GM21447 (cell line): ENCODE data around the gene ST6GAL2.

Experiments
- ATAC-seq: cut with Tn5 transposase; IDR thresholded peaks from one replicate; pipeline ENCODE4 v1.9.1; 2021; ENCODE audit not compliant: unreplicated experiment

ST6GAL2 gene

DNA sequence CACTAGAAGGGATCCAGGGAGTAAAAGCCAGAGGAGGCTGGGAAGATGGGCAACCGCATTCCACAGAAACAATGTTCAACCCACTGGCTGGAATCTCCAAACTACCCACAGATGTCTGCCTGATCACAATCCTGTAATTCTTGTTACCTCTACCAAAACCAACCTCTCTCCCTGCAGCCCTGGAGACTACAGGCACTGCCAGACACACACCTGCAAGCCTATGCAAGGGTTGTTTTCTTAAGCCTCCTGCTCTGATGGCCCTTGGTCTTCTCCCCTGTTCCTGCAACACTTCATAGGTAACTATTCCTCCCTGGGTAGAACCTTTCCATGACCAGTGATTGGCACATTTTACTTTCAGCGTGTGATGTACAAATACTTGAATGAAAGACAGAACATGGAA, 21.9 kb downstream of the ST6GAL2 start:
- no peak for ATAC-seq

DNA sequence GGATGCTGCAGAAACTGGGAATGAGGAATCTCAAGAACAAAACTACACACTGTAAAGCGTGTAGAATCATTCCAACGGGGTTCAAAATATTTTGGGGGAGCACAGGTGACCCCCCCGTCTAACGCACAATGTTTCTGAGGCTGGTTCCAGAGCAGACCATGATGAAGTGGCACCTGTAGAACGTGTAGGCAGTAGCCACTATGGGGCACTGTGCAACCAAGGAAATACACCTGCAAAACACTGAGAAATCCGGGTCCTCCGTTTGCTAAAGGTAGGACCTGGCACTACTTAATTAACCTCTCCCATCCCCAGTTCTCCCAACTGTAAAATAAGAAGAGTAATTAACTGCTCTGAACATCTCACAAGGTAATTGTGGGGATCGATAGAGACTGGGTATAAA, 22.6 kb downstream of the ST6GAL2 start:
- no peak for ATAC-seq

DNA sequence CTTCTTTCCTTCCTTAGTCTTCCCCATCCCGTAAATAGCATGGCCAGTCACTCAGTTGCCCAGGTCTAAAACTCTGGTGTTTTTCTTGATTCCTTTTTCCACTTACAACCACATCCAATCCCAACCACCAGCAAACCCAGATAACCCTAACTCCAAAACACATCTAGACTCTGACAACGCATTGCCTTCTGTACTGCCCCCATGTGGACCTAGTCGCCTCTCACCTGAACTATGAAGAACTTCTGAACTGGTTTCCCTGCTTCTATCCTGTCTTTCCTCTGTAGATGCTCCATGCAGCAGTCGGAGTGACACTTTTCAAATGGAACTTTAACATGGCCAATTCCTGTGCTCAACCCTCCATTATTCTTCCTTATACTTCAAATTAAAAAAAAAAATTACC, 26.5 kb downstream of the ST6GAL2 start:
- no peak for ATAC-seq

- ATAC-seq = no peak
Observed at GRCh38 chr2:106858810-106859209, 27.2 kb downstream of the ST6GAL2 start.

DNA sequence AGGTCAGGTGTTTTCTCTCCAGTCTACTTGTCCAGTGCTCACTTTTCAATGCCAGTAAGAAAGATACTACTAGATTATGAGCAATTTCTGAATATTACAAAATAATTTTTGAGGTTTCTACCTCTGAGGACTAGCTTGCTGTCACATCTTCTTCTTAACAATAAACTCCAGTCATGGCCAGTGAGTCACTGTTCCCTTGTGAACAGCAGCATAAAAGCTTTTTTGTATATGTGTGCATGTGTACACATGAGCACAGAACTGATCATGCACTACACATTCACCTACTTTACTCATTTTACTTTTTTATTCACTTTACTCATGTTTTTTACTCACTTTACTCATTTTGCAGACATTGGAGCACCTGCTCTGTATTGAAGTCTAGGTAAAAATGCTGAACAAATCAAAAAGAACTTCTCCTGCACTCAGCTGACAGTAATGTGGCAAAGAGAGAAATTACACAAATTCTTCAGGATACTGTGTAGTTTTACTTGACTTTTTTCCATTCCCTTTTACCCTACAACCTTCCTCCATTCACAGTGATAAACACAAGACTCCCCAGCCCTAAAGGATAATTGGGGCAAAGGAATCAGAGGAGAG, 28.0 kb downstream of the ST6GAL2 start:
- ATAC-seq = no peak

DNA sequence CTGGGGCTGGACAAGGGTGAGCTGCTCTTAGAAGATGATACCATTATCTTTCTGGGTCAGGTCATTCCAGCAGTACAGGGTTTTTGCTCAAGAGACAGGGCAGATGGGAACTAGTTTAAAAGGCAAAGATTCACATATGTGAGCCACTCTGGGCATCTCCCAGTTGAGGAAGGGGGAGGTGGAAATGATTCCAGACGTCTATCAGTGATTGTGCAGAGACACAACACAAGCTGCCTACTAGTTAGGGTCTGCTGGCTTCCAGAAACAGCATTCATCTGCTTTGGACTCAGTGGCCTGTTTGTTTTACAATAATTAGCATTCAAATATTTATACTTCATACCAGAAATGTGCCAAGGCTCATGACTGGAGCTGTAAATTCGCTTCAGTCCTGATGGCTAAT, 32.3 kb downstream of the ST6GAL2 start:
- no peak for ATAC-seq

DNA sequence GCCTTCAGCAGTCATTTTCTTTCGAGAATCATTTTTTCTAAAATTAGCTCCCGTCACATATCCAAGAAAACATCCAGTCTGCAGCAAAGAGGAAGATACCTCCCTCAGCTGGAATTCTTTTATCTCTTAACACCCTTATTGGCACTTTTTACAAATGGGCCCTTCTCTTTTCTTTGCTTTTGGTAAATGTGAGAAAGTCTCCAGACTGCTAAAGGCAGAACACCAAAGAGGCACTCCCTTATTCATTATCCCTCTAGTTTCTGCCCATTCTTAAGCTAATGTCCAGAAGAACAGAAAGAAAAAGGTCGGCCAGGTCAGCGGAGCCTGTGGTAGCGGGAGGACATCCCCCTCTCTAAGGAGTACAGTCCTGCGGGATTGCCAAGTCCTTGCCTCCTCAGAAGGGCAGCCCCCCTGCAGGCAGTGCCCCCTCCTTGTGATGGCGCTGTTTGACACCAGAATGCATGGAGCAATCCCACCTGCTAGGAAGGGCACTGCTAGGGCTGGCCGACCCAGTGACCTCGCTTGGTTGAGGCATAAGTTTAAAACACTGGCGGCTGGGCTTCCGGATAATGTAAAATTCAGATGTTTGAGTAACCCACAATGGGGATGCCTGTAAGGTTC, 34.0 kb downstream of the ST6GAL2 start:
- ATAC-seq = no peak

DNA sequence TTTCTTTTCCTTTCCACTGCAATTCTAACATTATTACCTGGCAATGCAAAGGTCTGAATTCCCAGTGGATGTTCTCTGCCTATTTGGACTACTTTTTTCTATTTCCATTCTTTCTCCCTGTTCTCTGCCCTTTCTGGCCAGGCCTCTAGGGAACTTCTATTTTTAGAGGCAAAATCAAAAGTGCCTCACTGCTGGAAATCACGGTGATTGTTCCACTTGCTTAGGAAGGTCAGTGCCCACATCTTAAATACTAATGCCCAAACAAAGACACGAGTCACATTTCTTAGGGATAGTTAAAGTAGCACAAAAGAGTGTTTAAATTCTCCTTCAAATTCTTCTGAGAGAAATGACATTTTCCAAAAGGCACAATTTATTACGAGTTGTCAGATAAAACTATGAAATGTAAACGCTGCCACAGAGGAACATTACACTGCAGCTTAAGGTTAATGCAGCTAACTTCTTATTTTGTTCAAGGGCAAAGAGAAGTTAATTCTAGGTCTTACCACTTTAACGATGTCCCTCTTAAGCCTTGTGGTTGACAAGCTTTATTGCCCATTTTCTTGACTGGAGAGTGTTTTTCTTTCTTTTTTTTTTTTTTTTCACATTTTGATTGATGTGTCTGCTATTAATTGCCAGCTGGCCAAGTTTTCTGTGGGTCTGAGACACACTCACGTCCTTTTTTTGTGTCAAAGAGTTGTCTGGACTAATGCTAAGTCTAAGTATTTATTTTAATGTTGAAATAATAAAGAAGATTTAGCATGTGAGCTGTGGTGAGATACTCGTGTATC, 34.7 kb downstream of the ST6GAL2 start:
- no peak for ATAC-seq

GRCh38 chr2:106849253-106849652, 36.7 kb downstream of the ST6GAL2 start:
- ATAC-seq = no peak

DNA sequence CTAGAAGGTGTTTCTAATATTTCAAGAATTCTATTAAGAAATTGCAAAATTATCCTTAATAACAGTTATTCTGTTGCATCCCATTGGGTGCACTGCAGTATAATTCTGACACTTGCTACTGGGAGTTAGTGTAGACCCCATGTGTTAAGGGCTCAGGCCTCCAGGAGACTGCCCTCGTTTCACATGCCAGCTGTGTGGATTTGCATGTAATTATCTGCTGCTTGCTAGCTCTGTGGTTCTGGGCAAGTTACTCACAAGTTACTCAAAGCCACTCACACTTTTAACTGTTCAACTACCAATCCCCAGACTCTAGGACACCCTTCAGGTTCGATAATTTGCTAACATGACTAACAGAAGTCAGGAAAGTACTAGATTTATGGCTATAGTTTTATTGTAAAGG, 38.6 kb downstream of the ST6GAL2 start:
- ATAC-seq = no peak

DNA sequence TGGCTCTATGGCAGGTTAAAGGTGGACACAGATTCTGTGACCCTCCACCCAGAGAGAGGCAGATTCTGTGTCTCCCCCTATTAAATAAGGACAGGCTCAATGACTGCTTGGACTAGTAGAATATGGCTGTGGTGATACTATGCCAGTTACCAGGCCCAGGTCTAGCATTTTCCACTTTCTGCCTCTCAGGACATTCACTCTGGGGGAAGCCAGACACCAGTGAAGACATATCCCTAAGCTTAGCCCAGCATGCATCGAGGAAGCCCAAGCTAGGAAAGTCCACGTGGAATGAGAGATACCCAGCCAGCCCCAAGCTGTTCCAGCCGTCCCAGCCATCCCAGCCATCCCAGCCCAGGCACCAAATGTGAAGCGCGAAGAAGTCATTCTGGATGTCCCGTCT, 40.3 kb downstream of the ST6GAL2 start:
- ATAC-seq = no peak

GRCh38 chr2:106843910-106844250, 42.1 kb downstream of the ST6GAL2 start:
- ATAC-seq = no peak

GRCh38 chr2:106843001-106843909, 42.7 kb downstream of the ST6GAL2 start:
- no peak for ATAC-seq

DNA sequence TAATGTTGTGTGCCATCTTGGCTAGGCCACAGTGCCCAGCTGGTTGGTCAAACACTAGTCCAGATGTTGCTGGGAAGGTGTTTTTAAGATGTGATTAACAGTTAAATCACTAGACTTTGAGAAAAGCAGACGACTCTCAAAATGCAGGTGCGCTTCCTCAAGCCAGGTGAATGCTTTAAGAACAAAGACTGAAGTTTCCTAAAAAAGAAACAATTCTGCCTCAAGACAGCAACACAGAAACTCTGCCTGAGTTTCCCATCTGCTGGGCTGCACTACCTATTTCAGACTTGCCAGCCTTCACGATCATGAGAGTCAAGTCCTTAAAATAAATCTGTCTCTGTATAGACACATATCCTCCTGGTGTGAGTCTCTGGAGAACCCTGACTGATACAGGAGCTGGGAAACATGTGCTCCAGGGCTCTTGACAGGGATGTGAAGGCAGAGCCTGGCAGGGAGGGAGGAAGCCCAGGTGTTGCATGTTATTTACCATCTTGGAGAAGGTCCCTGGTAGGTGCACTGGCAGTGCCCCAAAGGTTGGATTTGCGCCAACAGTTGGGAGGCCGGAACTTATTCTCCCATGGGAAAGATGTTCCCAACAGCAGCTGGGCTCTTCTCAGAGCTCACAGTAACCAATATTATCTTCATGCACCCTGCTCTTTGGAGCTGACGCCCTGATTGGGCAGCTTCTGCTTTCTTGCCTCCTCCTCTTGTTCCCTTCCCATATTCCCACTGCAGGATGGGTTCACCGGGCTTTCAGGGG, 43.9 kb downstream of the ST6GAL2 start:
- ATAC-seq = no peak

DNA sequence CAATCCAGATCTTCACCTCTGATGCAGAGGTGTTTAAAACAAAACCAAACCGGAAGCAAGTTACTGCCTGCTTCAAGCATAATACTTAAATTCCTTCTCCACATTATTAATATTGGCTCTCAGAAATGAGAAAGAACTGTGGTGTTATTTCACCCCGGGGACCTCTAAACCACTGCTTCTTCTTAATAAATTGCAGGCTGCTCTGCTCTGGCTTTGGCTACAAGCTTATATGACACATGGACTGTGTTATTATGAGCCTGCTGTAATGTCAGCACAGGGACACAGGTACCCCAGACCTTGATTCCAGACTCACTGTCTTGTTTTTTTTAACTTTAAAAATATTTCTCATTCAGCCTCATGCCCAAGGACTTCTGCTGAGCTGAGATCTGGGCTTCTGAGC, 45.1 kb downstream of the ST6GAL2 start:
- no peak for ATAC-seq

DNA sequence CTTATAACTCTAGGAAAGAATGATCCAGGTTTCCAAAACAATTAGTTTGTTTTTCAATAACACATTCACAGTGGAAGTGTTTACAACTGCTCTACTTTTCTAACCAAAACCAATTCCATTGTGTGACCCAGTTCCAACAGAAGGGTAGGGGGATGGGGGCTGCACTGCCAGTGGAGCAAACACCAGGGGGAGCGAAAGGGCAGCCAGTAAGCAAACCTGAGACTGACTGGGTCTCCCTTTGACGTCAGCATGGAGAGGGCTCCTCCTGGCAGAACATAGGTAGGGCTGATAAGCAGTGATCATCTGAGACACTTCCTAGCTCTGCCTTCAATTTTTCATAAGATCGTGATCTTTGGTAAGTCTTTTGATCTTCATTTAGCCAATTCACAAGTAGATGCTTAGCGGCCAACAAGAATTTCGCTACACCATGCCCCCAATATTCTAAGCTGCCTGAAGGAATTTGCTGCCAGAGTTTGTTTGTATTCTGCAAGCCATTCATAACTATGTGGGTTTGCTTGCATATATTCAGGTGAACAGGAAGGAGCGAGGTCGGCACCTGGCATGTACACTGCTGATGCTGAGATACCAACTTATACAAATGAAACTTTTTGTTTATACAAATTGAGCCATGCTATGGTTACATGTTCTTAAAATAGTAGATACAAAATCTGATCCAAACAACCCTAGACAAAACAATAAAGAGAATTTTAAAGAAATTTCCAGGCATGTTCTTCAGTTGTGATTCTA, 45.9 kb downstream of the ST6GAL2 start:
- no peak for ATAC-seq

DNA sequence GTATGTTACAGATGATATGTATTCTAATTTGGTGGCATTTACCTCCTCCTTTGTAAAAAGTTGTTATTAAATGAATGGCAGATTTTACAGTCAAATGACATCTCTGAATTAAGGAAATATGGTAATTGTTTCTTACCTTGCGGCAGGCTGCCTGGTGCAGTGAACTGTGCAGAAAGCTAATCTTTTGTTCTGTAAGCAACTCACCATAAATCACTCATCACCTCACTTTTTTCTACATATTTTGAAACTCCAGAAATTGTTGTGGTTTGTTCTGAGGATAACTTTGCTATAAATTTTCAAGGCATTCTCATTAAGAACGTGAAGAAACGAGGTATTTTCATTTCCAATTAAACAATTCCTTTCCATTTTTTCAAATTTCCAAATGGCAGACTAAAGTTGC, 52.7 kb downstream of the ST6GAL2 start:
- no peak for ATAC-seq

GRCh38 chr2:106831816-106832569, 54.0 kb downstream of the ST6GAL2 start:
- ATAC-seq = no peak

- ATAC-seq = no peak
Observed at GRCh38 chr2:106831241-106831640, 54.7 kb downstream of the ST6GAL2 start.
